GM18505 (cell line): ENCODE results near the gene TBC1D17.

Experiments
- ATAC-seq: cut with Tn5 transposase; IDR thresholded peaks from one replicate; pipeline ENCODE4 v1.9.1; 2021; ENCODE audit not compliant: unreplicated experiment
- POLR2A ChIP-seq: IDR thresholded peaks from 4 replicates; pipeline ENCODE4 v1.6.1; 2011; ENCODE audit warnings: borderline replicate concordance; ENCODE audit not compliant: insufficient read depth, insufficient read length; ENCODE audit errors: extremely low read depth

Gene TBC1D17

DNA sequence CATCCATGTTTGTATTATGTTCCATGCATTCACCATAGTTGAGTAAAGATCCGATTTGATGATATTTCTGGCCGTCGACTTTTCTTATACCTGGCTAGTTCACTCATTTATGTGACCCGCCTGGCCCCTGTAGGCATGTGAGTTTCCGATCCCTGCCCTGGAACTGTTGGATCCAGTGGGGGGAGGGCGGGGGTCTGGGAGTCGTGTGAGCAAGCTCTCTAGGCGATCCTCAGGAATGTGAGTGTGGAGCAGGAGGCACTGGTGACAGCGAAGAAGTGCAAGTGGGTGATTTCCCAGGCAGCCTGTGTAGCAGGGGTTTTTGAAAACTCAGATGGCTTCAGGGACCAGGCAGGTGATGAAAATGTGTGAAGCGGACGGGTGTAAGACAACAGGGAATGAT is 37.2 kb upstream of the TBC1D17 start:
- ATAC-seq: no peak
- TF ChIP-seq POLR2A: no peak

DNA sequence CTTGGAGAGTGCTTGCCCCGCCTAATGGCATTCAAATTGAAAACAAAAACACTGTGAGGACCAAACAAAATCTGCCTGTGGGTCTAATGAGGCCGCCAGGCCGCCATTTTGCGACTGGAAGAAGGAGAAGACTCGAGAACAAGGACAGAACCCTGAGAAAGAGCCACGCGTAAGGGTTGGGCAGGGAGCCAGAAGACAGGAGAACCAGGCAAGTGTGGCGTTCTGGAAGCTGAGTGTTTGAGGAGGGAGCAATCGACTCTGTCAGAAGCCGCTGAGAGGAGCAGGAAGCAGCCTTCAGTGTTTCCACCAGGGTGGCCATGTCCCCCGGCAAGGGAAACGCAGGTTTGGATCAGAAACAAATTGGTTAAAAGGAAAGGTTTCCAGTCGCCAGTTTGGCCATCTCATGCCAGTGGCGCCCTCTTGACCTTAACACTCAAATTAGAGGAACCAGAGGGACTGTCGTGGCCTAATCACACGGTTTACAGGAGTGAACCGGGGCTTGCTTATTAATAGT is 36.7 kb upstream of the TBC1D17 start:
- no peak for ATAC-seq
- no peak for TF ChIP-seq POLR2A

DNA sequence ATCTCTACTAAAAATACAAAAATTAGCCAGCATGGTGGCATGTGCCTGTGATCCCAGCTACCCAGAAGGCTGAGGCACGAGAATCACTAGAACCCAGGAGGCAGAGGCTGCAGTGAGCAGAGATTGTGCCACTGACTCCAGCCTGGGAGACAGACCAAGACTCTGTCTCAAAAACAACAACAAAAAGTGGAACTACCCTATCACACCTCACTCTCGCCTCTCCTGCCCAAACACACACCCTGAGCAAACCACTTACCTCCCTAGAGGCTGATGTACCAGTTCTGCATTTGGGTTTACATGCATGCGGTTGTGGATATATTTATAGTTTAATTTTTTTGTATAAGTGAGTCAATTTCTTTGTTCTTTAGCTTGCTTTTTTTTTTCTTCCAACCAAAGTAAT is 34.2 kb upstream of the TBC1D17 start:
- no peak for ATAC-seq
- TF ChIP-seq POLR2A: no peak

DNA sequence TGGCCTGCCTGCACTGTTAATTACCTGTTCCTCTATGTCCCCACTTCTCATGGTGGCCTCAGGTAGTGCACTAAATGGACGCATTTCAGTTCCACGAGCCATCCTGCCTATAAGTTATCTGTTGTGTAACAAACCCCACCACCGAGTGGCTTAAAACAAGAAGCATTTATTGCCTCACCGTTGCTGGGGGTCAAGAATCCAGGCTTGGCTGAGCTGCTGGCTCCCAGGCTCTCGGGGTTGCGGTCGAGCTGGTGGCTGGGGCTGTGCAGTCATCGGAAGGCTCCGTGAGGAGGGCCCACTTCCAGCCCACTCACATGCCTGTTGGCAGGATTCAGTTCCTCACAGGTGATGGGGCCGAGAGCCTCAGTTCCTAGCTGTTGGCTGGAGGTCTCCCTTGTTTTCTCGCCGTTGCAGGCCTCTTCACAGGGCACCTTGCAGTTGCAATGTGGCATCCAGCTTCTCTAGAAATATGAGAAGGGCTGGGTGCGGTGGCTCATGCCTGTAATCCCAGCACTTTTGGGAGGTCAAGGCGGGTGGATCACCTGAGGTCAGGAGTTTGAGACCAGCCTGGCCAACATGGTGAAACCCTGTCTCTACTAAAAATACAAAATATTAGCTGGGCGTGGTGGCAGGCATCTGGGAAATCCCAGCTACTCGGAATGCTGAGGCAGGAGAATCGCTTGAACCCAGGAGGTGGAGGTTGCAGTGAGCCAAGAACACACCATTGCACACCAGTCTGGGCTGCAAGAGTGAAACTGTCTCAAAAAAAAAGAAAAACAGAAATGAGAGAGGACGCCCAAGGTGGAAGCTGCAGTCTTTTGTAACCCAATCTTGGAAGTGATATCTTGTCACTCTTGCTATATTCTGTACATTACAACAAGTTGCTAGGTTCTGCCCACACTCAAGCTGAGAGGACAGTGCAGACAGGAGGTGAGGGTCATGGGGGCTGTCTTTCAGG is 33.1 kb upstream of the TBC1D17 start:
- no peak for TF ChIP-seq POLR2A
- no peak for ATAC-seq

DNA sequence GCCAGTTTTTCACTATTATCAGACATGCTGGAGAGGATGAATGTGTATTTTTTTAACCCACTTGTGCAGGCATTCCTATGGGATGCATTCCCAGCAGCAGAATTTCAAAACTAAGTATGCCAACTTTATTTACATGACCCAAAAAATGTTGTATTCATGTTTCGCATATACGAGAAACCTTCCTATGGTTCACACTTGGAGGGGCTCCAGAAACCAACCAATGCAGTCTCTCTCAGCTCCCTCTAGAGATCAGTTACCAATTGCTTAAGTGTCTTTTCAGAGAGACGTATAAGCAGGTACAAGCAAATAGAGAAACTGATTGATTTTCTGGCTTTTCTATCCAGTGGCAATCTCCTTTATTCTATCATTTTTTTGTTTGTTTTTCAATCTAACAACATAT is 32.1 kb upstream of the TBC1D17 start:
- ATAC-seq: no peak
- TF ChIP-seq POLR2A: no peak

DNA sequence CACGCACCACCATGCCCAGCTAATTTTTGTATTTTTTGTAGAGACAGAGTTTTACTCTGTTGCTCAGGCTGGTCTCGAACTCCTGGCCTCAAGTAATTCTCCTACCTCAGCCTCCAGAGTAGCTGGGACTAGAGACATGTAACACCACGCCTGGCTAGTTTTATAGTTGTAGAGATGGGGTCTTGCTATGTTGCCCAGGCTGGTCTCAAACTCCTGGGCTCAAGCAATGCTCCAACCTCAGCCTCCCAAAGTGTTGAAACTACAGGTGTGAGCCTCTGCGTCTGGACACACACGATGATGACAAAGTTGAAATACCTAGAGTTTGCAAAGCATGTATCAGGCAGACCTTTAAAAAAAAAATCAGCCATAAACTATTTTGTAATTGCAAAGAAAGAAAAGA is 31.1 kb upstream of the TBC1D17 start:
- ATAC-seq: no peak

DNA sequence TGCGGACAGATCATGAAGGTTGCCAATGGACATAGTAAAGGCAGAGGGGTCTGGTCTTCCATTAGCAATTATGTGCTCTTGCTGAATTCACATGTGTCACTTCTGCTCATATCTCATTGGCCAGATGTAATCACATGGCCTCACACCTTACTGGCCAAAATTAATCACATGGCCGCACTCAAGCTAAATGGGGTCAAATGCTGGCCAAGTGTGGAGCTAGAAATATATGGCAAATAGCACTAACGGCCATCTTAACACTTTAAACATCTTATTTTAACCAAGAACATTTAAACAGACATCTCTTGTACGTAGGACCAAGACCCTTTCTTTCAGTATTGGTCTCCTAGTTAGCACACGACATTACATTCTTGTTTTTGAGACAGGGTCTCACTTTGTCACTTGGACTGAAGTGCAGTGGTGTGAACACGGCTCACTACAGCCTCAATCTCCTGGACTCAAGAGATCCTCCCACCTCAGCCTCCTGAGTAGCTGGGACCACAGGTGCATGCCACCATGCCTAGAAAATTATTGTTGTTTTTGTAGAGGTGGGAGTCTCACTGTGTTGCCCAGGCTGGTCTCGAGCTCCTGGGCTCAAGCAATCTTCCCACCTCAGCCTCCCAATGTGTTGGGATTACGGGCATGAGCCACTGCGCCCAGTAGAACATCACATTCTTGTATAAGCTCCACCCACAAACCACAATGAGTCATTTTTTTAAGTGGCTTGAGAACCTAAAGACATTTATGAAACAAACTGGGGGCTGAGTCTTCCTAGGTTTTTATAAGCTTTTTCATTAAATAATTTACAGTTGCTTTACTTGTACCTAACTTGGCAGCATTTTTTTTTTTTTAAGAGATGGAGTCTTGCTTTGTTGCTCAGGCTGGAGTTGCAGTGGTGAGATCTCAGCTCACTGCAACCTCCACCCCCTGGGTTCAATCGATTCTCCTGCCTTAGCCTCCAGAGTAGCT is 29.5 kb upstream of the TBC1D17 start:
- no peak for TF ChIP-seq POLR2A
- ATAC-seq: no peak

More for the DNA sequence above, 31.1 kb upstream of the TBC1D17 start:
- TF ChIP-seq POLR2A: no peak

DNA sequence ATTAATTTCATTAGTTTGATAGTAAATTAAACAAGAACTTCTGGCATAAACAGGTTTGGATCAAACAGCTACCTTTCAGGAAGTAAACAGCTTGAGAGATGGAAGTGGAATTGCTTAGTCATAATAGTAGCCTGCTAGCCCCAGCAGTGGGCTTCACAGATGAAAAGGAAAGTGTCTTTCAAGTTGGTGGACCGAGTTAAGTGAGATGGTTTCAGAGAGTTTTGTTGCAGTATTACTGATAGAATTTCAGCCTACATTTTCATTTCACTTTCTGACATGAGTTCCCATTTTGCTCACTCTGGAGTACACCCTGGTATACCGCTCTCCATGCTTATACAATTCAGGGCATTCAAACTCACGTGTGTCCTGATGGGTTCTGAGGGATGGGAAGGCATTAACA is 28.6 kb upstream of the TBC1D17 start:
- TF ChIP-seq POLR2A: no peak
- ATAC-seq: no peak

DNA sequence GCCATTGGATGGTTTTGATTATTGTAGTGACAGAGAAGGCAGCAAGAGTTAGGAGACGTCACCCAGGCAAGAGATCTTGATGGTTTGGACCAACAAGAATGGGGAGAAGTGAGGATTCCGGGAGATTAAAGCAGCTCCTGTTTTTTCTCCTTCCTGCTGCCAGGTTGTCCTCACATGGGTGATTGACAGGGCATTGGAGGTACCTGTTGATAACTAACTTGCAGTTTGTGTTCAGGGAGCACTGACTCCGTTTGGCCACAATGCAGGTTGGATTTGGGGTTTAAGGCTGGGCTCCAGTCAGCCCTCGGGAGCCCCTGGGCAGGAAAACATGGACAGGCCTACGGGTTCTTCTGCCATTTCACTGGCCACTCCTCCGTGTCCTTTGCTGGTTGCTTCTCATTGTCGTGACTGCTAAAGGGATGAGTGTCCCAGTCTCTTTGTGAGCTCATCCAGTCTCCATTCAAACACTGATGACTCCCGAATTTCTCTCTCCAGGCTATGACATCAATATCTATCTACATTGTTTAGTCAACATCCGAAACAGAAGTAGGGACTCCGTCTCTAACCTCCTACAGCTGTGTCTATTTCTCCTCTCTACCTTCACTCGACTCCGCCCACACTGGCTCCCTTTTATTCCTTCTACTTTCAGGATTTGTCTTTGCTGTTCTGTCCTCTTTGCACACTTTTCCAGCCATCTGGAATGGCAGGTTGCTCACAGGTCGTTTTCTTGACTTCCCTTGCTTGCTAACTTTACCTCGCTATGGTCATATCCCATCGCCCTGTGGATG is 27.9 kb upstream of the TBC1D17 start:
- TF ChIP-seq POLR2A: no peak

DNA sequence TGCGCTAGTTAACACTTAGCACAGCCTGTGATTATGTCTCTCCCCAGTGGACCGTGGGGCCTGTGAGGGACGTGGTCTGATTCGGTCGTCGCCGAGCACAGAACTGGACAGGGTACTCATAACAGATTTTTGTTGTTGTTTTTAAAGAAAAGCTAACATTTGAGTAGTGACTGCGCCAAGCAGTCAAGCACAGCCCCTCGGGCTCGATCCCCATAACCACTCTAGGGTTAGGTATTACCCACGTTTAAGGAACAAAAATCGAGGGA is 27.3 kb upstream of the TBC1D17 start:
- TF ChIP-seq POLR2A: no peak
- ATAC-seq: no peak

More for the DNA sequence above, 27.9 kb upstream of the TBC1D17 start:
- ATAC-seq: no peak

DNA sequence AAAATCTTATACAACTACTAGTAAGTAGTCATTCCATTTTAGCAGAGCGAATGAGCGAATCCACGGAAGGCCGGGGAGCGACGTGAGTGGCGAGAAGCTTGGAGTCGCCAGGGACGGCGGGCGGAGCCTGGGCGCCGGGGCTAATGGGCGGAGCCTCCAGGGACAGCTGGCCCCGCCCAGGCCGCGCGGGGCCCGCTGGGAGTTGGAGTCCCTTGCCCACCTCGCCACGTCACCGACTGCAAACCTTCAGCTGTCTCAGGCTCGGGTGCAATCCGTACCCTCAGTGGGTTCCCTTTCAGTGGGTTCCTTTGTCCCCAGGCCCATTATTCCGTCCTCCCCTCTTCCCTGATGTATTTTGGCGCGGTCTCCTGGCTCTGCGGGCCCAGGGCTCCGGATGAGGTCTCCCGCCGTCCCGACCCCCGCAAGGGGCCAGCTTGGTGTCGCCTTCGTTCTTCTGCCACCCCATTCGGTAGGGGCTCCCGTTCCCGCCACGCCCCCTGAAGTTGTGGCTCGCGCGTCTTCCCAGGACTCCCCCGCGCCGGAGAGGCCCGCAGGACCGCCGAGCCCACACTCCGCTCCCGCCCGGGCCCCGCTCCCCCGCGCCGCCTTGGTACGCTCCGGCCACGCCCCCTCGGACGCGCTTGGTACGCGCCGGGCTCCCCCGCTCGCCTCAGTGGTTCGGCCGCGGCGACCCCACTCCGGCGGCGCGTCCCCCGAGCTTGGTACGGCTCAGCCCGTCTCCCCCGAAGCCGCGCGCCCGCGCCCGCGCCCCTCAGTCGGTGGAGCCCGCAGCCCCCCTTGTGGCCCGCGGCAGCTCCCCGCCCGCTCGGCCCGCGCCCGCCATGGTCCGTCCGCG is 26.8 kb upstream of the TBC1D17 start, which contains the start of gene PTOV1:
Gene PTOV1, plus strand, starts transcription at position 673 of the 856 bp plus-strand sequence.
- ATAC-seq: peak; percentile 76
- TF ChIP-seq POLR2A: peak; percentile 60
